Activated naive CD4-positive, alpha-beta T cell treated with anti-CD3 and anti-CD28 coated beads for 36 hours (primary cell): Measurements from ENCODE around the gene RYR2. TPM values are rescaled to one million over a fixed set of nuclear protein-coding genes. Genes with fewer than 3 reads are reported as not detected.
"Not testable (repeated sequence)": the region's sequence is repeated elsewhere in the genome, so short reads cannot be mapped to it uniquely, and the experiment has no call there.

ENCODE experiments used
- CTCF ChIA-PET: fragments of 350-600 bp; sonication (Branson Sonifier 250); formaldehyde crosslinking; loops from one replicate; lab custom pipeline; 2021; ENCODE audit warnings: antibody characterized with exemption; lab: Charles Lee
- DNase-seq: peaks from one replicate; pipeline ENCODE4 v3.0.0-alpha.2; 2020
- H3K27ac Mint-ChIP-seq: one replicate; pipeline ENCODE4 v1.8.0; 2021; ENCODE audit warnings: mild to moderate bottlenecking, mixed read lengths
- H3K27me3 Mint-ChIP-seq: one replicate; pipeline ENCODE4 v1.8.0; 2021; ENCODE audit warnings: low read depth, mixed read lengths
- H3K36me3 Mint-ChIP-seq: one replicate; pipeline ENCODE4 v1.8.0; 2021; ENCODE audit warnings: low read depth, mixed read lengths
- H3K4me1 Mint-ChIP-seq: one replicate; pipeline ENCODE4 v1.8.0; 2021; ENCODE audit warnings: low read depth, mixed read lengths
- H3K4me3 Mint-ChIP-seq: one replicate; pipeline ENCODE4 v1.8.0; 2021; ENCODE audit warnings: mild to moderate bottlenecking, moderate library complexity, mixed read lengths
- H3K9me3 Mint-ChIP-seq: one replicate; pipeline ENCODE4 v1.8.0; 2021; ENCODE audit warnings: mixed read lengths
- intact Hi-C: fragments of 100-400 bp; cut with micrococcal nuclease; formaldehyde crosslinking; loops from one replicate; pipeline ENCODE4 v1.15.1; 2023
- total RNA-seq, 2 experiments: library from RNA; stranded (reverse); gene quantifications; one replicate each; pipeline ENCODE4 v1.2.3, GENCODE V29; 2021

Gene RYR2
- total RNA-seq, 2 experiments from 2014 or later, result not detected

- H3K4me1 Mint-ChIP-seq, result no peaks in the 10 kb centered on the region
- peaks cover 10% of the 10 kb centered on the region for H3K27me3 Mint-ChIP-seq
- CTCF ChIA-PET, result no interaction called here
- intact Hi-C loops, result no loop called here
- H3K36me3 Mint-ChIP-seq, result no peaks in the 10 kb centered on the region
- H3K27ac Mint-ChIP-seq, result no peak overlapping the region
- H3K9me3 Mint-ChIP-seq, result no peaks in the 10 kb centered on the region
- no peak overlapping the region for H3K4me3 Mint-ChIP-seq
- DNase-seq, result no peak
Observed at GRCh38 chr1:237104096-237104495, 62.1 kb downstream of the RYR2 start.

- Mint-ChIP-seq H3K36me3 (no peaks in the 10 kb centered on the region), H3K4me3 (no peak overlapping the region), H3K27me3 (peaks cover 10% of the 10 kb centered on the region), H3K4me1 (no peaks in the 10 kb centered on the region), H3K27ac (no peak overlapping the region), H3K9me3 (no peaks in the 10 kb centered on the region)
- CTCF ChIA-PET, result no interaction called here
- DNase-seq, result no peak
- intact Hi-C loops, result no loop called here
Observed at GRCh38 chr1:237105826-237106225, 63.8 kb downstream of the RYR2 start.

- no peak for DNase-seq
- Mint-ChIP-seq H3K4me1 (no peaks in the 10 kb centered on the region), H3K27ac (no peak overlapping the region), H3K4me3 (no peak overlapping the region), H3K9me3 (no peaks in the 10 kb centered on the region), H3K36me3 (no peaks in the 10 kb centered on the region), H3K27me3 (peaks cover 7% of the 10 kb centered on the region)
- CTCF ChIA-PET, result no interaction called here
- intact Hi-C loops, result no loop called here
Observed at GRCh38 chr1:237108297-237109040, 66.5 kb downstream of the RYR2 start.

GRCh38 chr1:237111807-237112206, 69.8 kb downstream of the RYR2 start:
- CTCF ChIA-PET, result no interaction called here
- H3K9me3 Mint-ChIP-seq, result no peaks in the 10 kb centered on the region

DNA sequence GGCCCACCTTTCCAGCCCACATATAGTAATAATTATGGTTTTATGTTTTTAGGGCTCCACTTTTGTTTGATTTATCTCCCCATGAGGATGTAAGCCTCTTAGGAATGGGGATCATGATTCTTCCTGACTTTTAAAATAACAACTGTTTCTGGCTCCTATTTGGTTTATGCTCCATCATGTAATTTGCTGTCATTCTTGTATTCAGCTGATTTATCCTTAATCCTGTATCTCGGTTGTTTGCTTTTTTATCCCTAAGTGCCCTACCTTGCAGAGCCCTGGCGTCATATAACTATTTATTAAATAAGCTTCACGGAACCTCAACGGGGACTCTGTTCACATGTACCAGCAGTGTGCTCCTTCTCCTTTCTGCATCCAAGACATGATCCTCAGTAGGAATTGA, 70.7 kb downstream of the RYR2 start:
- CTCF ChIA-PET, result interaction anchor here (0.6 kb wide), 1 partner anchor 151 kb away, joined by 3 read pairs; no protein-coding TSS in a partner anchor
- Mint-ChIP-seq H3K4me1 (no peaks in the 10 kb centered on the region), H3K4me3 (no peak overlapping the region), H3K27me3 (no peaks in the 10 kb centered on the region), H3K27ac (no peak overlapping the region), H3K36me3 (no peaks in the 10 kb centered on the region), H3K9me3 (no peaks in the 10 kb centered on the region)
- intact Hi-C loops, result loop anchor here (10.0 kb wide), 1 partner anchor 358 kb away; no protein-coding TSS in a partner anchor
- no peak for DNase-seq

More at GRCh38 chr1:237111807-237112206, 69.8 kb downstream of the RYR2 start:
- Mint-ChIP-seq H3K4me1 (no peaks in the 10 kb centered on the region), H3K27ac (no peak overlapping the region), H3K4me3 (no peak overlapping the region), H3K27me3 (no peaks in the 10 kb centered on the region), H3K36me3 (no peaks in the 10 kb centered on the region)
- intact Hi-C loops, result loop anchor here (10.0 kb wide), 1 partner anchor 357 kb away; no protein-coding TSS in a partner anchor
- DNase-seq, result no peak

DNA sequence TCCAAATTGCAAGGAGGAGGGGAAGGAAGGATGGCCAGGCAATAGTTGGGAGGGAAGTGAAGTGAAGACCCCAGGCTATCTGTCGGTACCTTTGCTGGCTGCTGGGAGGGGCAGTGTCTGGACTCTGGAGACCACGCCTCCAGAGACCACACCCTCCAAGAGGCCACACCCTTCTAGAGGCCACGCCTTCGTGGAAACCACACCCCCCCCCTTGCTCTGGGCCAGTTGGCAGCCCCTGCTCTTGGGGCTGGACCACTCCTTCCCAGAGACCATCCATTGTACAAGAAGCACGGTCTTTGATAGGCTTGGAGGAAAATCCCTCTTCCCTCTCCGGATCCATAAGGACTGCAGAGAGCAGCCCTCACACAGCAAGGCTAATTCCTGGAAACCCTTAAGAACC, 73.1 kb downstream of the RYR2 start:
- CTCF ChIA-PET, result no interaction called here
- Mint-ChIP-seq H3K4me3 (no peak overlapping the region), H3K27me3 (peaks cover 2% of the 10 kb centered on the region), H3K9me3 (no peaks in the 10 kb centered on the region), H3K36me3 (no peaks in the 10 kb centered on the region), H3K4me1 (no peaks in the 10 kb centered on the region), H3K27ac (no peak overlapping the region)
- intact Hi-C loops, result loop anchor here (10.0 kb wide), 1 partner anchor 360 kb away; no protein-coding TSS in a partner anchor
- no peak for DNase-seq

DNA sequence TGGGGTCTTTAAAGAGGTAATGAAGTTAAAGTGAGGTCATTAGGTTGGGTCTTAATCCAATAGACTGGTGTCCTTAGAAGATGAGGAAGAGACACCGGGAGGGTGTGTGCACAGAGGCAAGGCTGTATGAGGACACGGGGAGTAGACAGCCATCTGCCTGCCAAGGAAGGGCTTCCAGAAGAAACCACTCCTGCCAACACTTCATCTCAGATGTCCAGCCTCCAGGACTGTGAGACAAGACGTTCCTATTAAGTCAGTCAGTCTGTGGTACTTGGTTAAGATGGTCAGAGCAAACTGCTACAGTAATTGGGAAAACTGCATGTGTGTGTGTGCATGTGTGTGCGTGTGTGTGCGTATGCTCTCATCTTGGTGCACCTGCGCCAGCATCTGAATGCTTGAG, 77.1 kb downstream of the RYR2 start:
- CTCF ChIA-PET, result no interaction called here
- no peak overlapping the region for H3K27ac Mint-ChIP-seq

DNA sequence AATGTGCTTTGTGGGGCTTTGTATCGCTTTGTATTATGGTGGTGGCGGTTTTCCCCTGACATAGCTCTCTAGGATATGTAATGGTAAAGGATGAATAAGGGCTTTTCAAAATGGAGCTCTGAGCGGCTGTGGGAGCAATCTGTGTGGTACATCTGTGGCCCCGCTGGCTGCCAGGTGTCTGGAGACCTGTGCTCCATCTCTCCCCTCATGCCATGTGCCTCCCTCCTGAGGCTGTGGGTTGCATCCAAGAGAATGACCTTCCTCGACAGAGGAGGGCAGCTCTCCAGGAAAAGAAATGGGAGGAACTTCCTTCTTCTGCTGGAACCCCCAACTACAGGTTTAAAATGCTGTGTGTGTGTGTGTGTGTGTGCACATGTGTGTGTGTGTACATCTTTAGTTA, 78.7 kb downstream of the RYR2 start:
- intact Hi-C loops, result no loop called here
- Mint-ChIP-seq H3K27me3 (peaks cover 2% of the 10 kb centered on the region), H3K4me1 (no peaks in the 10 kb centered on the region), H3K36me3 (no peaks in the 10 kb centered on the region), H3K9me3 (no peaks in the 10 kb centered on the region), H3K27ac (no peak overlapping the region), H3K4me3 (no peak overlapping the region)
- CTCF ChIA-PET, result no interaction called here
- DNase-seq, result no peak

More for the DNA sequence above, 77.1 kb downstream of the RYR2 start:
- Mint-ChIP-seq H3K36me3 (no peaks in the 10 kb centered on the region), H3K9me3 (no peaks in the 10 kb centered on the region), H3K4me1 (no peaks in the 10 kb centered on the region), H3K27me3 (peaks cover 2% of the 10 kb centered on the region), H3K4me3 (no peak overlapping the region)
- DNase-seq, result no peak
- intact Hi-C loops, result loop anchor here (10.0 kb wide), 1 partner anchor 364 kb away; no protein-coding TSS in a partner anchor

DNA sequence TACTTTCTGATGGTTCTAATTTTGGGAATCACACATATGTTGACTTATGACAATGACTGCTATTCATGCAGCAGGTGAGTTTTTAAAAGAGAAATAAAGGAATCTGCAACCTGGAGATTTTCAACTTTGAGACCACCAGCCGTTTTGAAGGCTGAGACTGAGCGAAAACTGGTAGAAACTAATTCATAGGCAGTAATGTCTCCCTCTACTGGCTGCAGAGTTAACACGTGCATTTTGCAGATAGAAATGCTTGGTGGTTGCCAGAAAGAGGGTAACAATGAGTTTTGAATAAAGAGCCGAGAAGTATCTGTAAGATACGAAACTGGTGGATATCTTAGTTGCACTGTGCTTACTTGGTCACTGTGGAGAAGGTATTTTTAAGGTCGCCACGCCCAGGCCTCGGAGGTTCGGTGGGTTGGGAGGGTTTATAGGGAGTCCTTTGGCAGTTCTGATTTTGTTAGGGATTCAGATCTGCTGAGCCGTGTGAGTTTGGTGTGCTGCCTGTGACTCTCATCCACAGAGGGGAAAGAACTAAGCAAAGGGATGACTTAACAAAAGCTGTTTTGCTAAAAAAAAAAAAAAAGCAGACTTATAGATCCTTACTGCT, 83.0 kb downstream of the RYR2 start:
- peaks cover 2% of the 10 kb centered on the region for H3K9me3 Mint-ChIP-seq
- H3K27me3 Mint-ChIP-seq, result no peaks in the 10 kb centered on the region
- intact Hi-C loops, result loop anchor here (5.0 kb wide), 1 partner anchor 437 kb away; no protein-coding TSS in a partner anchor
- no peak for DNase-seq
- no peaks in the 10 kb centered on the region for H3K4me1 Mint-ChIP-seq
- CTCF ChIA-PET, result no interaction called here
- no peak overlapping the region for H3K27ac Mint-ChIP-seq
- H3K36me3 Mint-ChIP-seq, result no peaks in the 10 kb centered on the region
- no peak overlapping the region for H3K4me3 Mint-ChIP-seq

DNA sequence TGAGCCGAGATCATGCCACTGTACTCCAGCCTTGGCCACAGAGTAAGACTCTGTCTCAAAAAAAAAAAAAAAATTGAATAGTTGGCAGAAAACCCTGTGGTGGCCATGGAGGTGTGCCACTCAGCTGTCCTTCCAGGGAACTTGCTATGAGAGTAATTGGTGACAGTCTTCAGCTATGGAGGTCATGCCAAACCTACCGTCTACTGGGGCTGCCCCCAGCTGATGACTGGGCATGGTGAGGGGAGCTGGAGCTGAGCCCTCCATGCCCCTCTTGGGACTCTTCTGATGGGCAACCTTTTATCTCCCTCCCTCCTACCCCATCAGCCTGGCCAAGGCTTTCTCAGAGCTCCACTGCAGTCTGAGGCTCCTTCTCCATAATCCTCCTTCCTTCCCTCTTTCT, 84.2 kb downstream of the RYR2 start:
- H3K4me1 Mint-ChIP-seq, result no peaks in the 10 kb centered on the region
- H3K27ac Mint-ChIP-seq, result no peak overlapping the region
- intact Hi-C loops, result loop anchor here (5.0 kb wide), 1 partner anchor 436 kb away; no protein-coding TSS in a partner anchor
- CTCF ChIA-PET, result interaction anchor here (0.6 to 0.7 kb wide), 3 partner anchors 198 to 950 kb away, joined by 3 to 4 read pairs (median 3); no protein-coding TSS in a partner anchor
- H3K27me3 Mint-ChIP-seq, result no peaks in the 10 kb centered on the region
- DNase-seq, result no peak
- peaks cover 2% of the 10 kb centered on the region for H3K9me3 Mint-ChIP-seq
- H3K36me3 Mint-ChIP-seq, result peaks cover under 1% of the 10 kb centered on the region
- H3K4me3 Mint-ChIP-seq, result no peak overlapping the region

DNA sequence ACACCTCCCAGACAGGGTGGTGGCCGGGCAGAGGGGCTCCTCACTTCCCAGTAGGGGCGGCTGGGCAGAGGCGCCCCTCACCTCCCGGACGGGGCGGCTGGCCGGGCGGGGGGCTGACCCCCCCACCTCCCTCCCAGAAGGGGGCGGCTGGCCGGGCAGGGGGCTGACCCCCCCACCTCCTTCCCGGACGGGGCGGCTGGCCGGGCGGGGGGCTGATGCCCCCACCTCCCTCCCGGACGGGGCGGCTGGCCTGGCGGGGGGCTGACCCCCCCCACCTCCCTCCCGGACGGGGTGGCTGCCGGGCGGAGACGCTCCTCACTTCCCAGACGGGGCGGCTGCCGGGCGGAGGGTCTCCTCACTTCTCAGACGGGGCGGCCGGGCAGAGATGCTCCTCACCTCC, 85.3 kb downstream of the RYR2 start:
- DNase-seq, H3K36me3 Mint-ChIP-seq, H3K27me3 Mint-ChIP-seq, H3K27ac Mint-ChIP-seq, H3K4me1 Mint-ChIP-seq, H3K4me3 Mint-ChIP-seq, CTCF ChIA-PET, H3K9me3 Mint-ChIP-seq: not testable (repeated sequence)
- intact Hi-C loops, result loop anchor here (5.0 kb wide), 1 partner anchor 435 kb away; no protein-coding TSS in a partner anchor

GRCh38 chr1:237133921-237134320, 91.9 kb downstream of the RYR2 start:
- intact Hi-C loops, result no loop called here
- no peak for DNase-seq
- Mint-ChIP-seq H3K36me3 (peaks cover 2% of the 10 kb centered on the region), H3K9me3 (peaks cover 16% of the 10 kb centered on the region), H3K4me1 (no peaks in the 10 kb centered on the region), H3K27ac (no peak overlapping the region), H3K4me3 (no peak overlapping the region), H3K27me3 (peaks cover 2% of the 10 kb centered on the region)
- CTCF ChIA-PET, result no interaction called here
